ENCODE results near the gene DNLZ. TPM values are rescaled to one million over a fixed set of nuclear protein-coding genes. Genes with fewer than 3 reads are reported as not detected.

DNLZ gene
- total and polyA plus RNA-seq, 10 of the 15 experiments (the other 5 are each of a cell fraction or from before 2014, with no cell fraction given): 0.66 to 29.7 (median 14.7) TPM; not detected in 1

GRCh38 chr9:136338511-136338910, 25.0 kb downstream of the DNLZ start:
- WGBS (ENCODE audit: insufficient coverage, insufficient replicate concordance, low lambda C conversion rate, missing lambda C conversion rate): 37% methylated on average over 18 of the region's 25 CpGs

More at GRCh38 chr9:136338511-136338910, 25.0 kb downstream of the DNLZ start:
- ChIA-PET RAD21 (ENCODE audit: unreplicated experiment) (interaction anchor here (1.0 kb wide), 1 partner anchor 24 kb away, joined by 3 read pairs; no protein-coding TSS in a partner anchor), CTCF (interaction anchor here (1.1 to 2.0 kb wide), 2 partner anchors 15 to 63 kb away, joined by 3 to 8 read pairs; no protein-coding TSS in a partner anchor), POLR2A (no interaction called here), SMC1A (ENCODE audit: uncharacterized antibody, unreplicated experiment) (no interaction called here)
- Histone ChIP-seq H3K4me1 (ENCODE audit: control insufficient read depth, insufficient read depth, low read length) (no peaks in the 10 kb centered on the region), H3K4me2 (ENCODE audit: control insufficient read depth, insufficient read depth) (no peak overlapping the region), H4K20me1 (ENCODE audit: control insufficient read depth, insufficient read depth) (no peaks in the 10 kb centered on the region), H3K9ac (ENCODE audit: control insufficient read depth, insufficient read depth, low read length) (no peak overlapping the region), H3K36me3 (ENCODE audit: control insufficient read depth in 2 of 2, insufficient read depth in 2 of 2, low read length in 1 of 2) (no peaks in the 10 kb centered on the region), H3K79me2 (ENCODE audit: control insufficient read depth, insufficient read depth, low read length) (no peaks in the 10 kb centered on the region), H2AFZ (ENCODE audit: control insufficient read depth, low read depth, low read length) (no peak overlapping the region), H3K9me3 (replicated peaks; ENCODE audit: control insufficient read depth, insufficient read depth, low read length) (no peaks in the 10 kb centered on the region), H3K27ac (ENCODE audit: control insufficient read depth, insufficient read depth) (no peak overlapping the region), H3K4me3 (no peak overlapping the region), H3K27me3 (replicated peaks in 1 of 2; ENCODE audit: control insufficient read depth in 2 of 2, insufficient read depth in 2 of 2, low read length in 1 of 2) (no peaks in the 10 kb centered on the region)
- TF ChIP-seq POU2F2 (IDR thresholded peaks at IDR 0.05; ENCODE audit: borderline replicate concordance, low read depth, low read length): no peak
- no peak for TF ChIP-seq SREBF2 (IDR thresholded peaks at IDR 0.05; ENCODE audit: low read length)
- TF ChIP-seq SRF (IDR thresholded peaks at IDR 0.05; ENCODE audit: low read depth in 2 of 2, low read length in 2 of 2): no peak
- TF ChIP-seq CHD2 (IDR thresholded peaks at IDR 0.05; ENCODE audit: borderline replicate concordance, low read depth, low read length): no peak
- no peak for TF ChIP-seq RB1 (IDR thresholded peaks at IDR 0.05; ENCODE audit: borderline replicate concordance)
- no peak for TF ChIP-seq DPF2 (IDR thresholded peaks at IDR 0.05)
- TF ChIP-seq SMARCA5 (IDR thresholded peaks at IDR 0.05): no peak
- TF ChIP-seq ZBTB11 (CRISPR knock-in tag; IDR thresholded peaks at IDR 0.05): no peak
- intact Hi-C loops (cut with micrococcal nuclease; ENCODE audit: unreplicated experiment) (no loop called here), in situ Hi-C loops (cut with MboI) (loop anchor here (5.0 kb wide), 1 partner anchor 59 kb away; no protein-coding TSS in a partner anchor)
- DNase-seq (ENCODE audit: low read depth, low spot score) (no peak), ATAC-seq (no peak), FAIRE-seq (no peak)
- no TSS peak for BruUV-seq (replicated peaks)

Data from GM12878 (cell line).